OCI-LY1 (cell line): ENCODE measurements around the gene SPINK6.

ENCODE experiments used
- H2AFZ ChIP-seq: fragments of 200-600 bp; sonication (generic), shearing (Covaris generic); 2 replicates; pipeline ENCODE4 v1.6.0; 2014; ENCODE audit warnings: antibody characterized with exemption, mild to moderate bottlenecking, low read length
- H3F3A ChIP-seq: fragments of 200-600 bp; sonication (generic), shearing (Covaris generic); 2 replicates; pipeline ENCODE4 v1.6.0; 2014; ENCODE audit warnings: mild to moderate bottlenecking, antibody characterized with exemption, low read length, moderate library complexity; ENCODE audit not compliant: insufficient read depth
- H3K27ac ChIP-seq: fragments of 200-600 bp; sonication (generic); 2 replicates; pipeline ENCODE4 v1.5.1; 2014; ENCODE audit warnings: low read length, mixed run types, mild to moderate bottlenecking, low read depth; ENCODE audit not compliant: poor library complexity, severe bottlenecking
- H3K27me3 ChIP-seq: fragments of 200-600 bp; sonication (generic); 2 replicates; pipeline ENCODE4 v1.6.0; 2014; ENCODE audit warnings: antibody characterized with exemption, mild to moderate bottlenecking, low read length, moderate library complexity; ENCODE audit not compliant: insufficient read depth
- H3K36me3 ChIP-seq: fragments of 200-600 bp; sonication (generic); 2 replicates; pipeline ENCODE4 v1.6.1; 2014; ENCODE audit warnings: mild to moderate bottlenecking, antibody characterized with exemption, low read length, moderate library complexity, mixed read lengths; ENCODE audit not compliant: insufficient read depth
- H3K4me1 ChIP-seq: fragments of 200-600 bp; sonication (generic); 2 replicates; pipeline ENCODE4 v1.5.1; 2014; ENCODE audit warnings: mild to moderate bottlenecking, low read length, moderate library complexity; ENCODE audit not compliant: insufficient read depth, severe bottlenecking
- H3K4me2 ChIP-seq: fragments of 200-600 bp; sonication (generic), shearing (Covaris generic); 2 replicates; pipeline ENCODE4 v1.6.1; 2014; ENCODE audit warnings: low read length
- H3K4me3 ChIP-seq: fragments of 200-600 bp; sonication (generic); 2 replicates; pipeline ENCODE4 v1.5.1; 2014; ENCODE audit warnings: low read length, low read depth, mild to moderate bottlenecking, mixed read lengths; ENCODE audit not compliant: poor library complexity, severe bottlenecking
- H3K79me2 ChIP-seq: fragments of 200-600 bp; shearing (Covaris generic); 2 replicates; pipeline ENCODE4 v1.6.1; 2016; ENCODE audit warnings: mixed run types, low read length, mixed read lengths; ENCODE audit not compliant: insufficient read depth
- H3K9ac ChIP-seq: fragments of 200-600 bp; sonication (generic), shearing (Covaris generic); 2 replicates; pipeline ENCODE4 v1.6.1; 2014; ENCODE audit warnings: mild to moderate bottlenecking, low read length, mixed read lengths
- H3K9me2 ChIP-seq: fragments of 200-600 bp; sonication (generic), shearing (Covaris generic); 2 replicates; pipeline ENCODE4 v1.6.1; 2014; ENCODE audit warnings: low read depth, mild to moderate bottlenecking, low read length, mixed read lengths
- H3K9me3 ChIP-seq: fragments of 200-600 bp; shearing (Covaris generic); 2 replicates; pipeline ENCODE4 v1.6.1; 2014; ENCODE audit warnings: low read length, mixed read lengths
- H4K20me1 ChIP-seq: fragments of 200-600 bp; sonication (generic), shearing (Covaris generic); 2 replicates; pipeline ENCODE4 v1.6.0; 2016; ENCODE audit warnings: mild to moderate bottlenecking, low read length; ENCODE audit not compliant: insufficient read depth
- EZH2 ChIP-seq: fragments of 200-600 bp; sonication (generic), shearing (Covaris generic); IDR thresholded peaks from 2 replicates; pipeline ENCODE4 v1.8.0; 2017; ENCODE audit warnings: borderline replicate concordance, mixed run types, mild to moderate bottlenecking, antibody characterized with exemption, low read length, moderate library complexity, mixed read lengths
- TF ChIP-seq, protein P1 (sequence below): fragments of 200-600 bp; sonication (generic), shearing (Covaris generic); IDR thresholded peaks from 2 replicates; pipeline ENCODE4 v1.5.1; 2017; ENCODE audit warnings: mild to moderate bottlenecking, antibody characterized with exemption, low read length, moderate library complexity, mixed read lengths

Gene SPINK6

DNA sequence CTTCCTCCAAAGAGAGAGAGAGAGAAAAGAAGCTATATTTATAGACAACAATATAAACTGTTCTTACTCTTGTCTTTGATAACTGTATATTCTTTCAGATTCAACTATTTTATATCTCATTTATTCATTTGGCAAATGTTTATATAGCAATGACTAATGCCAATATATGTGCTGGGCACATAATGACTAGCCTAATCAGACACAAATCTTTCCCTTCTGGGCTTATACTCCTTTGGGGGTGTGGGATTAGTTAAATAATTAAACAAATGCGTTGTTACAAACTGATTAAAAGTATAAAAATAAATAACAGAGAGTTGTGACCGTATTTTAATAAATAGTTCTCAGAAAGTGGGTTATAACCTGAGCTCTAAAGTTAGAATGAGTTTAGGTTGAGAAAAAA, 30.5 kb upstream of the SPINK6 start:
- TF ChIP-seq, protein P1, sequence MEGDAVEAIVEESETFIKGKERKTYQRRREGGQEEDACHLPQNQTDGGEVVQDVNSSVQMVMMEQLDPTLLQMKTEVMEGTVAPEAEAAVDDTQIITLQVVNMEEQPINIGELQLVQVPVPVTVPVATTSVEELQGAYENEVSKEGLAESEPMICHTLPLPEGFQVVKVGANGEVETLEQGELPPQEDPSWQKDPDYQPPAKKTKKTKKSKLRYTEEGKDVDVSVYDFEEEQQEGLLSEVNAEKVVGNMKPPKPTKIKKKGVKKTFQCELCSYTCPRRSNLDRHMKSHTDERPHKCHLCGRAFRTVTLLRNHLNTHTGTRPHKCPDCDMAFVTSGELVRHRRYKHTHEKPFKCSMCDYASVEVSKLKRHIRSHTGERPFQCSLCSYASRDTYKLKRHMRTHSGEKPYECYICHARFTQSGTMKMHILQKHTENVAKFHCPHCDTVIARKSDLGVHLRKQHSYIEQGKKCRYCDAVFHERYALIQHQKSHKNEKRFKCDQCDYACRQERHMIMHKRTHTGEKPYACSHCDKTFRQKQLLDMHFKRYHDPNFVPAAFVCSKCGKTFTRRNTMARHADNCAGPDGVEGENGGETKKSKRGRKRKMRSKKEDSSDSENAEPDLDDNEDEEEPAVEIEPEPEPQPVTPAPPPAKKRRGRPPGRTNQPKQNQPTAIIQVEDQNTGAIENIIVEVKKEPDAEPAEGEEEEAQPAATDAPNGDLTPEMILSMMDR = no peak
- TF ChIP-seq EZH2 = no peak

DNA sequence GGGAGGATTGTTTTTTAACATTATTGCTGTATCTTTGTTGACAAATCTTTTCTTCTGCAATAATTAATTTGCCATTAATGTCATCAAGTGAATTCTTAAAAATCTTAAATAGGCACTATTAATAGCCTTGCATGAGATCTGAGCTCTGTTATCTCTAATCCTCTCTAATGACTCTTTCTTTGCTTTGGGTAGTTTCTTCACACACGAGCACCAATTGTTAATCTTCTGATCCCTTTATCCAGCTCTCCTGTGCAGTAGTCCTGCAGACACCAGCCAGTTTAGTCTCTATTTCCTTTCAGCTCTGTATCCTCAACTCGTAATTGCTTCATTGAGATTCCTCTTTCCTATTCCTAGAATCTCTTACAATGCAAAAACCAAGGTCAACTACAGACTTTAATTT, 26.4 kb upstream of the SPINK6 start:
- no peak for TF ChIP-seq EZH2
- TF ChIP-seq, protein P1 = no peak
- Histone ChIP-seq H3K79me2 (no peaks in the 10 kb centered on the region), H3K9ac (no peak overlapping the region), H3K4me2 (no peak overlapping the region), H2AFZ (no peak overlapping the region), H3K4me3 (no peak overlapping the region), H3K9me2 (no peaks in the 10 kb centered on the region), H3K4me1 (no peaks in the 10 kb centered on the region), H3K27me3 (no peaks in the 10 kb centered on the region), H3K36me3 (no peaks in the 10 kb centered on the region), H3K9me3 (no peaks in the 10 kb centered on the region), H3F3A (no peaks in the 10 kb centered on the region), H3K27ac (no peak overlapping the region), H4K20me1 (no peaks in the 10 kb centered on the region)

More for the DNA sequence above, 30.5 kb upstream of the SPINK6 start:
- no peaks in the 10 kb centered on the region for H3K9me3 ChIP-seq
- no peaks in the 10 kb centered on the region for H3F3A ChIP-seq
- no peak overlapping the region for H3K4me2 ChIP-seq
- no peaks in the 10 kb centered on the region for H3K9me2 ChIP-seq
- H3K4me3 ChIP-seq = no peak overlapping the region
- no peaks in the 10 kb centered on the region for H3K4me1 ChIP-seq
- no peaks in the 10 kb centered on the region for H4K20me1 ChIP-seq
- no peaks in the 10 kb centered on the region for H3K36me3 ChIP-seq
- H3K27me3 ChIP-seq = no peaks in the 10 kb centered on the region
- H3K9ac ChIP-seq = no peak overlapping the region
- no peak overlapping the region for H3K27ac ChIP-seq
- no peak overlapping the region for H2AFZ ChIP-seq
- no peaks in the 10 kb centered on the region for H3K79me2 ChIP-seq

DNA sequence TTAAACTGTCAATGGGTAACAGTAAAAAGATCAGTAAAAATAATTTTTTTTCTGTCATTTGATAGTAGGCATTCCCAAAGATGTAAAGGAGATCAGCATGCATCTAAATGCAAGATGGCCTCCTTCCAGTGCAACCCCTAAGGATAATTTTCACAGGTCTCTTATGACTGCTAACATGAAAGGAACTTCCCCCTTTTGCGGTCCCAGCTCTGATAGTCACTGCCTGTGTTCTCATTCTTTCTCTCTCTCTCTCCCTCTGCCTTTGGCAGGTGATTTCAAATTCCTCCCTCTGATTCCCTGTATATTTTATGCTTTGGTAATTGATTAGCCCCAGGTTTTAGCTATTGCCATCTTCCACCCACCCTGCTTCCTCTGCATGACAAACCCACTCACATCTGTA, 25.6 kb upstream of the SPINK6 start:
- H3K4me1 ChIP-seq = no peaks in the 10 kb centered on the region
- H3K36me3 ChIP-seq = no peaks in the 10 kb centered on the region
- H3K27ac ChIP-seq = no peak overlapping the region
- no peak overlapping the region for H3K4me3 ChIP-seq
- no peaks in the 10 kb centered on the region for H3F3A ChIP-seq
- TF ChIP-seq, protein P1 = no peak
- no peak for TF ChIP-seq EZH2
- no peaks in the 10 kb centered on the region for H3K79me2 ChIP-seq
- H3K9me2 ChIP-seq = no peaks in the 10 kb centered on the region
- no peak overlapping the region for H3K4me2 ChIP-seq
- H4K20me1 ChIP-seq = no peaks in the 10 kb centered on the region
- H2AFZ ChIP-seq = no peak overlapping the region
- H3K27me3 ChIP-seq = no peaks in the 10 kb centered on the region
- H3K9ac ChIP-seq = no peak overlapping the region
- H3K9me3 ChIP-seq = no peaks in the 10 kb centered on the region
